NCI-H187 treated with DMSO at 0.1 percent for 48 hours (cell line): Measurements from ENCODE around the gene SDCCAG8.
A peak's percentile ranks its signal among the peaks of the same experiment; 100 is the strongest.

Experiments
- DNase-seq: peaks from one replicate; lab custom pipeline; 2025; lab: John Stamatoyannopoulos, UW

SDCCAG8 gene

DNA sequence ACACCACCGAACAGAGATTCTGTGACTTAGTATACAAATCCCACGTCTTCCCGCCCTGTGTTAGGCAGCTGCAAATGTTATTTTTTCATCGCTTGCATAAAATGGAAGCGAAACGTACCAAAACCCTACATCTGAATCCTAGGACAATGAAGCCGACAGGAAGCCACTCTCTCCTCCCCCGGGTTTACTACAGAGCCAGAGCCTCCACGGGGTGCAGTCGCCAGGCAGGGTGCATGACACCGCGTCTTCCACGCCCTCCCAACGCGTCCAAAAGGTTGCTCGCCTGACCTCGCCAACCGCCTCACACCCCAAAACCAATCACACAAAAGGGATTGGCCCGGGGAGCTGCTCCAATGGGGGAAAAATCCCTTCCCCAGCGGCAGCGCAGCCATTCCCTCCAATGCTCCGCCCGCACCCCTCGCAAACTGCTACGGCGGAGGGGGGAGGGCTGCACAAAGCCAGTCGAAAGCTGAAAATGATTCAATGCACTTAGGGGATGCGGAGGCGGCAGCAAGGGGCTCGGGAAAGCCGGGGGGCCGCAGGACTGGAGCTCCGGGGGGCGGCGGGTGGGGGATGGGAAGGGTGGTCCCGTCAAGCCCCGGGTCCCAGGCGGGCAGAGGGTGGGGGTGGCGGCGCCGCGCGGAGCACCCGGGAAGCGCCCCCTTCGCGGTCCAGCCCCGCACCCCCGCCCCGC, 1.5 kb upstream of the SDCCAG8 start:
- DNase-seq = no peak

DNA sequence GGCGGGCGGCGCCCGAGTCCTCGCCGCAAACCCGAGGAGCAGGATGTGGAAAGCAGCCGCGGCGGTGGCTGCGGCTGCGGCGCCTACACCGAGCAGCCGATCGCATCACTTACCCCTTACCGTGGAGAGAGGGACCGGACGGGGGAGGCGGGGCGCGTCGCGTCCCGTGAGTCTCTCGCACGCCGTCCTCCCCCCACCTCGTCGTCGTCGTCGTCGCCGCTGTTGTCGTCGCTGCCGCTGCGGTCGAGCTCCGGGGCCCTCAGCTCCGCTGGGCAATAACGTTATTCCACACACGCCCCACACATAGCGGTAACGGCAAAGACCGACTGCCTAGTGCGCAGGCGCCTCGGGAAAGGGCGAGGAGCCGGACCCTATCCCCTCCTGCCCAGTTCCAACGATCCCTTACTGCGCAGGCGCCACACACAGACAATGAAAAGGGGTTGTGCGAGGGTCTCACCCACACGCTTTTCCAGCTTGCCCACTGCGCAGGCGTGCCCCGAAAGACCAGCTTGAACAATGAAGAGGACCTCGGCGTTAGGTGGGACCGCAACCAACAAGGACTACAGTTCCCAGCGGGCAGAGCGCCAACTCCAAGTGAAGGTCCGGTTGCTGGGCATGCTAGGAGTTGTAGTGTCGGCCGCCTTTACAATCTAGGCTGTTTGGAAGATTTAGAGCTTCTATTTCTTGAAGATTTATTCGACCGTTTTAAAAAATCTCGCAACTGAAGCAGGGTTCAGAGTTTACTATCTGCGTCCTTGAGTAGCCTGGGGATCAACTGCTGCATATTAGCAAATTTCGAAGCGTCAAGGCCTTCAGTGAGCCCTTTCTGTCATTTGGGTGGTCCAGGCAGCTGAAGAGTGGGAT, 682 bp upstream of the SDCCAG8 start, which contains the start of gene CEP170:
Gene CEP170 (minus strand): TSS at position 355 of the 864 bp plus-strand sequence. CDS start 30,001 bp downstream, outside the sequence.
- DNase-seq = peak; percentile 66

DNA sequence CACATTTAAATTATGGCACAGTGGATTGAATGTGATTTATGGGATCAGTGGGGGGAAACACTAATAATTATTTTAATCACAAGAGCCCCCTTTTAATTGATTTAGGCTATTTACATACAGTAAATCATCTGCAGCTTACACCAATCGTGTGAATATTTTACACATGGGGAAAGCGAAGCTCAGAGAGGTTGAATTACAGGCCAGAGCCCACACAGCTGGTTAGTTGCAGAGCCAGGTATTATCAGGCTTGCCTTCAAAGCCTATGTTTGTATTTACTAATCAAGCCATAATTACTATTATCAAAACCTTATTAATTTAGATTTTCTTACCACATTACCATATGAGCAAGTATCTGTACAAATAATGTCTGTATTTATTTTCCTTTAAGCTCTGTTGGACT, 749 bp downstream of the SDCCAG8 start:
- DNase-seq = no peak

DNA sequence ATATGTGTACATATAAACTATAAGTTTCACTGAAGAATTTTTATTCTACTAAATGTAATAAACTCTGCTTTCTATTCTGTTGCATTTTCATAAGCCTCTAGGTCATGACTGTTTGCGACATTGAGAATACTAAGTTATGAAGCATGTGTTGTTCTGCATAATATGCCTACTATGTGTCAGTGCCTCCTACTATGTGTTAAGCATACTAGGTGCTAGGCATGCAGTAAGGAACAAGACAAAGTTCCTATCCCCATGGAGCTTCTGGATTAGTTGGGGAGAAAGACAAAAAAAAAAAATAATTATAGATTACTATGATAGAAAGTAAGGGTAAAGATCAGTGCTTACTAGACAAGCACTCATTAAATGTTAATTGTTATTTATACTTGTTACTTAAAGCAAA, 1.3 kb downstream of the SDCCAG8 start:
- DNase-seq = no peak

DNA sequence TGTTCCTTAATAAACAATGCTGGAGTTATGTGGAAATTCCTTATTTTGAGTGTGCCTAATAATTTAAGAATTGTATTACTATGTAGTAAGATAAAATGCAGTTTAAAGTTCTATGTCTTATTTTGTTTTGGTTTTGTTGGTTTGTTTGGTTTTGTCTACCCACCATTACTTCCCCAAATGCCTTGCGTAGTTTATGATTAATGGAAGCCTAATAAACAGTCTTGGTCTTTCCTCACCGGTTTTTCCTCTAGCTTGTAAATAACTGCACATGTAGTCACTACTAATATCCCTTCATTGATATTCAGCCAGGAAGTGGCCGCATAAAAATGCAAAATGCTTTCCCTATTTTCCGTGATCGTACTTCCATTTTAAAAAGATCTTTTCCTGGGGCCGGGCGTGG, 2.9 kb downstream of the SDCCAG8 start:
- no peak for DNase-seq

DNA sequence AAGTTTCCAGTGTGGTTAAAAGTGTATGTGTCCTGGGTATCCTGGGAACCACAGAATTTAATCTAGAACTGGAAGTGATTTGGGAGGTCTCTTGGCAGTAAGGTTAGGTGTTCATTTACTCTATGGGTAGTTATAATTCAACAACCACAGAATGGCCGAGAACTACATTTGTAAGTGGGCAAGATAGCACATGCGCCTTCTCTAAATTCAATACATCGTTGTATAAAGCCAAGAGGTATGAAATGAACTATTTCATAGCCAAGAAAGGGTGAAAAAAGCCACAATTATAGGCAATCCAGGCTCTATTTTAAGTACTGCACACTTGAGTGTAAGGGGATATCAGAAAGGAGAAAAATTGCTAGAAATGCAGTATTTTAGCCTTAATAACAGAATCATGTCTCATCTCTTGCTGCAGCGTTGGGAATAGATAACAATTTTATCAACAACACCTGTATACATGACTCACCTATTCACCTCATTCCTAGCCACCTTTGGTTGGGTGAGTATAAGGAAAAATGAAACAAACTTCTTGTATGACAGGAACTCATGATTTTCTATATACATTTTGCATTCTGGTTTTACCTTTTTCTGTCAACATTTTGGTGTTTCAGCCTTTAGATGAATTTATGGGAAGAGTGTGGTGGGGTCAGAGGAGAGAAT, 4.5 kb downstream of the SDCCAG8 start:
- DNase-seq = no peak

DNA sequence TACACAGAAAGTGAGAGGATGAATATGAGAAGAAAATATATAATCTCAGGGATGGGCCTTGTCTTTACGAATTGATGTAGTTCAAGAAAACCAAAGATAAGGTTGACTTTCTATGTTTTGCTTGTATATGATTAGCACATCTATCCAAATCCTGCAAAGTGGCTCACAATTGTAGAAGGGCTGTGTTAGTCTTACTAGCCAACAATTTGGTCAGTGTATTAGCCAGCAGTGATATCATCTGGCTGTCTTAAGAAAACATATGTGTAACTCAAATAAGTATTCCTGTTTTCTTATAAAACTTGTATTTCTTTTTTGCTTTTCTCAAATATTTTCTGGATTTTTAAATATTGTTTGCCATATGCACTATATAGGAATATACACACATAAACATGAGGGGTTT, 5.5 kb downstream of the SDCCAG8 start:
- no peak for DNase-seq

DNA sequence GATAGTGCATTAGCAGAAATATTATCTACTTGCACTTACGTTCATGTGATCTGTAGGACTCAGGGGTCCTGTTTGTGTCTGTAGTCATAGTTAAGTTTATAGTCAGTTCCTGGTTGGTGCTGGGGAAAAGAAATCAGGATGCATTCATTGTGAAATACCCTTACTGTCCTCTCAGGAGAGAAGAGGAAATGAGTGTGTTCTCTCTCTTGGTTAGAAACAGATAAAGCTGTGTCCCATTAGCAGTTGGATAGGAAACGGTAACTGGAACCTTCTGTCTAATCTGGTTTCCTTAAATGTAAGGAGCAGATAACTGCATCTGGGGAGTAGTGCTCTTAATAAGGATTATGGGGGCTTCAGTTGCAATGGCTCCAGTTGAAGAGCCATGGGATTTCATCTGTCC, 8.9 kb downstream of the SDCCAG8 start:
- no peak for DNase-seq

DNA sequence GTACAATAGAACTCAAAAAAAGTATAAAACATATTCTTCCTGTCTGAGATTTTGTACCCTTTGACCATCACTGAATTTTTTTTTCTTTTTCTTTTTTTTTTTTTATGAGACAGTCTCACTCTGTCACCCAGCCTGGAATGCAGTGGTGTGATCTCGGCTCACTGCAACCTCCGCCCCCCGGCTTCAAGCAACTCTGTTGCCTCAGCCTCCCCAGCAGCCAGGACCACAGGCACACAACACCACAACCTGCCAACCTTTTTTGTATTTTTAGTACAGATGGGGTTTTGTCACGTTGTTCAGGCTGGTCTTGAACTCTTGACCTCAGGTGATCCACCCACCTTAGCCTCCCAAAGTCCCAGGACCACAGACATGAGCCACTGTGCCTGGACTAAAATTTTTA, 10.4 kb downstream of the SDCCAG8 start:
- DNase-seq = no peak

DNA sequence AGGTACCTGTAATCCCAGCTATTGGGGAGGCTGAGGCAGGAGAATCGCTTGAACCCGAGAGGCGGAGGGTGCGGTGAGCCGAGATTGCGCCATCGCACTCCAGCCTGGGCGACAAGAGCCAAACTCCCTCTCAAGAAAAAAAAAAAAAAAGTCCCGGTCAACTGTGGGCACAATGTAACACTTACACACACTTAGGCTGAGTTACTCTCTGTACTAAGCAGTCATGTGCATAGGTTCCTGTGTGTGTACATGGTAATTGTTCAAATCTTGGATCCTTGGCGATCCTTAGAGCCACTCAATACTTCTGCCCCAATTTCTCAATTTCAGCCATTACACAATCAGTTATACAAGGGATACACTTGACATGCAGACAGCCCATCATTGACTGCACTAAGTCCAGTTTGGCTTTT, 11.6 kb downstream of the SDCCAG8 start:
- no peak for DNase-seq

DNA sequence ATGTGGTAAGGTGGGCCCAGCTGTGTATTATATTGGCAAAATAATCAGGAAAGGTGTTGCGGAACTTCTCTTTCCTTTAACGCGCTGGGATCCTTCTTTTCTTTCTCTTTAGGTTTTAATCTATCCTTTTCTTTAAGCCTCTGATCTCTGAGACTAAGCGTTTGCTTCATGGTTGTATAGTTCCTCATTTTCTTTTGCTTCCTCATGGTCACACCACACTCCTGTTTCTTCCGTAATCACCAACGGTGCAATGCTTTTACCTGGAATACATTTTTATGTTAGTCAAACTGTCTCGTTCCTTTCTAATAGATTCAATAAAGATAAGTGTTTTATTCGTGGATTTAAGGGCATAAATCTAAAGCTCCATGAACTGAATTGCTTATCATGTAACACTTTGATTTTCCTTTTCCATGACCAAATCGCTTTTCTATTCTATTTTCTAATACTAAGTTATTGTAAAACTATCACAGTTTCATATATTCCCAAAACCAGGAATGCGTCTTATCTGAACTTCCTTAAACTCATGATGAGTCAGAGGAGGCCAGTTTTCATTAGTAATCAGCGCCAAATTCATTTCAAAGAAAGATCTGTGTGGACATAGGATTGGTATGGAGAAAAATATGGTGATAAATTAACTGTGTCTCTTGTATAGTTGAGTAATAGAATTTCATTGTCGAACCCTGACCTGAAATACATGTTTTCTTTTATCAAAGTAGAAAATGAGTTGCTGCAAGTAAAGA, 12.2 kb downstream of the SDCCAG8 start:
- DNase-seq = no peak

DNA sequence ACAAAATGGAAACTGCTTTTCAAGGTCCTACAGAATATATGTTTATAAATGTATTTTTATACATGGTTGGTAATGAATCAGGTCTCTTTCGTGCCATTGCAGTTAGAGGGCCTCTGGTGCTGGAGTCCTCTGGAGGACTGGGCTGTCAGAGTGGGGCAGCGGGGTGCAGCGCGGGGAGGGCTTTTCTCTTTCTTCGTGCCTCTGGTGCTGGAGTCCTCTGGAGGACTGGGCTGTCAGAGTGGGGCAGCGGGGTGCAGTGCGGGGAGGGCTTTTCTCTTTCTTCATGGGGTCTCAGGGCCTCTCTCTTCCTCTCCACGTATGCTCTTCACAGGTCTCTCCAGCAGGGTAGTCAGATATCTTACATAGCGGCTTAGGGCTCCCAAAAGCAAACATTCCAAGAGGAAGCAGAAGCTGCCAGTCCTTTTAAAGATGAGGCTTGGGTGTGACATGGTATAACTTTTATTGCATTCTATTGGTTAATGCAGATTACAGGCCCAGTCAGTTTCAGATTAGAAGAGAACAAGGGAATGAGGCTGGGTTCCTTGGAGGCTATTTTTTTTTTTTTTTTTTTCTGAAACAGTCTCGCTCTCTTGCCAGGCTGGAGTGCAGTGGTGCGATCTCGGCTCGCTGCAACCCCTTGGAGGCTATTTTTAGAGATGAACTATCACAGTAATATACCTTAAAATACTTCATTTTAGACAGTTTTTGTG, 13.1 kb downstream of the SDCCAG8 start:
- DNase-seq = no peak

DNA sequence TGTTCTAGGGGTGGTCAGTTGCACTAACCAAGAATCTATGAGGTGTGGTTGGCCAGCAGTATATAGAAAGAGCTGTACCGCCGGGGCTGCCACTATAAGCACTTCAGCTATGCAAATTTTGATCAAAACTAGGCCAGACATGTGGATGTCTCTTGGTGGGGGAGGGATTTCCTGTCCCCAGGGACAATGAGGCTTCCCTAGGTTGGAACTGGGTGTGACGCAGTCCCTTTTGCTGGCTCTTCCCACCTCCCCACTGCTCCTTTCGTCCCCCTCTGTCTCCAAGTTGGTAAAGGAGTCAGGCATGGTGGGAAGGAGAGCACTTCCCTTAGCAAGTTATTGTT, 13.6 kb downstream of the SDCCAG8 start:
- no peak for DNase-seq

DNA sequence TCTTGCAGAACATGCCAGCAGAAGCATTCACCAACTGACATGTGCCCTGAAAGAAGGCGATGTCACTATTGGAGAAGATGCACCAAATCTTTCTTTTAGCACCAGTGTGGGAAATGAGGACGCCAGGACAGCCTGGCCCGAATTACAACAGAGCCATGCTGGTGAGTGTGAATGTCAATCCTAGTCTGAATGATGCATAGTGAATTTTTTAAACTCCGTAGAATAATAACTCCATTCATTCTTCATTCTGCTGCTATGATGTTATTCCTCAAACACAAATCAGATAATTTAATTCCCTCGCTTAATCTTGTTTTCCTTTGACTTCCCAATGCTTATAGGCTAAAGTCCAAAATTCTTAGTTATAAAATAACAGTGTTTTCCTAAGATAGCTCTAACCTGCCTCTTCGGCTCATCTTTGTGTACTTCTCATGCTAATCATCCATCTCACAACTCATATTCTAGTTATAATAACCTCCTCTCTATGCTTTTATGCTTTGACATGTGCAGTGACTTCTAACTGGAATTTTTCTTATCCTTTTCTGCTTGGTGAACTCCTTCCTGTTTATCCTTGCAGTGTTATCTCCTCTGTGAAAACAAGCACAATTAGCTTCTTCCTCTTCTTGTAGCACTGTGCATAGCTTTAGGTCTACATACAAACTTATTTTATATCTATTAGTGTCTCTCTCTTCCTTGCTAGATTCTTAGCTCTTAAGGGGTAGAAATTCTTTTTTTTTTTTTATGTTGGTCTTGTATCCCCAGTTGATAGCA, 14.4 kb downstream of the SDCCAG8 start:
- DNase-seq = no peak

DNA sequence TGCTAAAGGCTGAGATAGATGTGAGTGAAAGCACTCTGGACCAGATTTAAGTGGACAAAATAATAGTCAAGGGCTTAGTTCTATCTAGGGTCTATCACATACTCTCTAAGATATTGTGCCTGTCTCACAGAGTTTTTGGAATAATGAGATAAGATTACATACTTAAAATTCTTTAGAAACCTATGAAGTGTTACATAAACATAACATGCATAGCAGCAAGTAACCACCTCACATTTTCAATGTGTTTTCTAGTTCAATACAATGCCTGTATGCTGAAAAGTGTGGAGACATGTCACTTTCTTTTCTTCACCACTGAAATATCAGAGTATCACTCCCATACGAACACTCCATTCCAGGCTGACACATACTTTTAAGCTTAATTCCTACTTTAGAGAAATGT, 16.2 kb downstream of the SDCCAG8 start:
- DNase-seq = no peak

DNA sequence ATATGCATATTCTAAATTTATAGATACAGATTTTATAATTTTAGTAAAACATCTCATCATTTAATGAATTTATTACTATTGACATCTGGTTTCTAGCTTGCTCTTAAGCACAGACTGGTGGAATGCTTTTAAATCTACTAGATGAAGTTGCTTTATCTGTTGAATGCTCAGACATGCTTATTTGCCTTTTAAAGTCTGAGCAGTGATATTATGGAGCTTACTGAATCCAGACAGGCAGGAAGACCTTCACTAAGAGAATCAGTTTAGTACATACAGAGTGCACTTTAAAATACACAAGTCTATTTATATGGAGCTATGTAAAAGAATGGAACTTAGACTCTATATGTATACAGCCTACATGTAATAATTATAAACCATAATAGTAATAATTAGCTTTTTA, 16.6 kb downstream of the SDCCAG8 start:
- no peak for DNase-seq

DNA sequence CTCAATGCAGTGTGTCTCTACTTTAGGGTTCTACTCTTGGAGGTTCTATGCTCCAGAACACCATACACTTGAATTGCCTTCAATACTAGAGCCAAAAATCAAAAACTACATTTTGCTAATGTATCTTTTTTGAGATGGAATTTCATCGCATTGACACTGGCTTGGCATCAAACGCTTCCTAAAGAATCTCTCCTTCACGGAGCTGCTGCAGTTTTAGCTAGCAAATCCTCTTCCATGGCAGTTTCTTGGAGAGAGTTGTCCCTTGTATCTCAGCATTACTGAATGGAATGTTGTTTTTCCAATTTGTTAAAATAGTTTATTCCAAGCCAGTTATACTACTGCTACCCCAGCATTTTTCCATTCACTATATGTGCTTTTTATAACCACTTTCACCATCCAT, 17.7 kb downstream of the SDCCAG8 start:
- DNase-seq = no peak

DNA sequence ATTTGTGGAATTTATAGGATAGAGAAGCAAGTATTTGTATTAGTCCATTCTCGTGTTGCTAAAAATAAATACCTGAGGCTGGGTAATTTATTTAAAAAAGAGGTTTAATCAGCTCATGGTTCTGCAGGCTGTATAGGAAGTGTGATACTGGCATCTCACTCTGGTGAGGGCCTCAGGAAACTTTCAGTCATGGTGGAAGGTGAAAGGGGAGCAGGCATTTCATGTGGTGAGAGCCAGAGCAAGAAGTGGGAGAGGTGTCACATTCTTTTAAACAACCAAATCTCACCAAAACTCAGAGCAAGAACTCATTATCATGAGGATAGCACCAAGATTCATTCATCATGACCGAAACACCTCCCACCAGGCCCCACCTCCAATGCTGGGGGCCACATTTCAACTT, 18.1 kb downstream of the SDCCAG8 start:
- no peak for DNase-seq

DNA sequence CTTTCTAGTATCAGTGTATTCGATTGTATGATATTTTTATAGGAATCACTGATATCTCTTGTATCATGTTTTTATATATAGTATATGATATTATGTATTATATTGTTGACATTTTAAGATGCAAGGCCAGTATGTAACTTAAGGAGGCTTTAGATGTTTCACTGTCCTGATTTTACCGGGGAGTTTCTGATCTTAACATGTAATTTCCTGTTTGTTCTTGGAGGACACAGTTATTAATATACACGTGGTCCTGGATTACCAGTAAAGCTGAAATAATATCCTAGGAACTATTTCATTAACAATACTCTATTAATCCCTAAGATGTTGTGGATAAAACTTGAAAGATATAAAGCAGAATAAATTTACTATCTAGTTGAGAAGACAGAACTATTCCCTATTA, 19.5 kb downstream of the SDCCAG8 start:
- no peak for DNase-seq

DNA sequence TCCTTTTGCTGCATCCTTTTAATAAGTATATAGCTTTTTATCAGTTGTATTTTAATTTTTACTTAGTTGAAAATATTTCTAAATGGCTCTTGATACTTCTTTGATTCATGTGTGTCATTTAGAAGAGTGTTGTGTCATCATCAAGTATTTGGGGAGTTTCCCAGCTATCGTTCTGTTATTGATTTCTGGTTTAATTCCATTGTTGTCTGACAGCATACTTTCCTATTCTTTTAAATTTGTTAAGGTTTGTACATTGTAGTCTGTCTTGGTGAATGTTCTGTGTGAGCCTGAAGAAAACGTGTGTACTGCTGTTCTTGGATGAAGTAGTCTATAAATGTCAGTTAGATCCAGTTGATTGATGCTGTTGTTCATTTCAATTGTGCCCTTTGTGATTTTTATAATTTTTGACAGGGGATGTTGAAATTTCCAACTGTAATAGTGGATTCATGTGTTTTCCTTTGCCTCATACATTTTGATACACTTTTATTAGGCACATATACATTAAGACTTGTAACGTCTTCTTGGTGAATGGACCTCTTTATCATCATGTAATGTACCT, 24.8 kb downstream of the SDCCAG8 start:
- no peak for DNase-seq

DNA sequence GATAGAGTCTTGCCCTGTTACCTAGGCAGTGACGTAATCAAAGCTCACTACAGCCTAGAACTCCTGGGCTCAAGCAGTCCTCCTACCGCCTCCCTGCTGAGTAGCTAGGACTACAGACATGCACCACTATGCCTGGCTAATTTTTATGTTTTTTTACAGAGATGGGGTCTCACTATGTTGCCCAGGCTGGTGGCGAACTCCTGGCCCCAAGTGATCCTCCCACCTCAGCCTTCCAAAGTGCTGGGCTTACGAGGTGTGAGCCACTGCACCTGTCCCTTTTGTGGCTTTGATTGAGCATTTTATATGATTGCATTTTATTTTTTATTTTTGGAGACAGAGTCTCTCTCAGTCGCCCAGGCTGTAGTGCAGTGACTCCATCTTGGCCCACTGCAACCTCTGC, 25.8 kb downstream of the SDCCAG8 start:
- no peak for DNase-seq
